Activated T-cell treated with anti-CD3 and anti-CD28 coated beads, Interleukin-2, amount 50 U/mL, for 72 hours (primary cell): ENCODE measurements around the gene EPN2. TPM values are rescaled to one million over a fixed set of nuclear protein-coding genes. Genes with fewer than 3 reads are reported as not detected.

Experiments
- ATAC-seq, 2 donors: fragments of 150-1000 bp; cut with Tn5 transposase; replicated peaks in 1 of 2; 2 replicates each; pipeline ENCODE4 v1.10.0; 2021; ENCODE audit warnings: moderate library complexity in 2 of 2, mild to moderate bottlenecking in 1 of 2
- DNase-seq, 2 donors: peaks; one replicate each; pipeline ENCODE4 v3.0.0; 2021 to 2022; ENCODE audit warnings: mixed read lengths in 1 of 2
- H3K27ac Mint-ChIP-seq: one replicate; pipeline ENCODE4 v1.8.0; 2022; ENCODE audit warnings: mild to moderate bottlenecking, moderate library complexity, mixed read lengths
- H3K27me3 Mint-ChIP-seq: one replicate; pipeline ENCODE4 v1.8.0; 2022; ENCODE audit warnings: low read depth, mixed read lengths
- H3K36me3 Mint-ChIP-seq, 2 donors: one replicate each; pipeline ENCODE4 v1.8.0; 2022; ENCODE audit warnings: mixed read lengths in 2 of 2, mild to moderate bottlenecking in 1 of 2; ENCODE audit not compliant: insufficient read depth in 2 of 2
- H3K4me1 Mint-ChIP-seq: one replicate; pipeline ENCODE4 v1.8.0; 2022; ENCODE audit warnings: low read depth, mixed read lengths
- H3K4me3 Mint-ChIP-seq, 2 donors: one replicate each; pipeline ENCODE4 v1.8.0; 2022; ENCODE audit warnings: mild to moderate bottlenecking in 2 of 2, mixed read lengths in 2 of 2, moderate library complexity in 2 of 2
- H3K9me3 Mint-ChIP-seq, 2 donors: one replicate each; pipeline ENCODE4 v1.8.0; 2022; ENCODE audit warnings: mixed read lengths in 2 of 2
- total RNA-seq, 2 donors: library from RNA; stranded (reverse); gene quantifications; one replicate each; pipeline ENCODE4 v1.2.3, GENCODE V29; 2022

The EPN2 gene
- total RNA-seq, 2 donors from 2014 or later, result 5.3 to 9.0 TPM

GRCh38 chr17:19248151-19248927 lies 11.2 kb downstream of the EPN2 start:
- H3K36me3 Mint-ChIP-seq, result no peaks in the 10 kb centered on the region

GRCh38 chr17:19248928-19249574 lies 11.9 kb downstream of the EPN2 start:
- DNase-seq (no peak), ATAC-seq (no peak)
- no peaks in the 10 kb centered on the region for H3K36me3 Mint-ChIP-seq
- no peak overlapping the region for H3K4me3 Mint-ChIP-seq
- peaks cover 32% of the 10 kb centered on the region for H3K27me3 Mint-ChIP-seq
- H3K9me3 Mint-ChIP-seq, result no peaks in the 10 kb centered on the region
- H3K4me1 Mint-ChIP-seq, result no peaks in the 10 kb centered on the region
- no peak overlapping the region for H3K27ac Mint-ChIP-seq

More at GRCh38 chr17:19248151-19248927, 11.2 kb downstream of the EPN2 start:
- H3K4me1 Mint-ChIP-seq, result no peaks in the 10 kb centered on the region
- DNase-seq (no peak), ATAC-seq (no peak)
- no peak overlapping the region for H3K4me3 Mint-ChIP-seq
- H3K9me3 Mint-ChIP-seq, result no peaks in the 10 kb centered on the region
- no peak overlapping the region for H3K27ac Mint-ChIP-seq
- H3K27me3 Mint-ChIP-seq, result peaks cover 25% of the 10 kb centered on the region

- Mint-ChIP-seq H3K36me3 (no peaks in the 10 kb centered on the region), H3K27me3 (peaks cover 33% of the 10 kb centered on the region), H3K9me3 (no peaks in the 10 kb centered on the region), H3K4me3 (no peak overlapping the region), H3K27ac (no peak overlapping the region), H3K4me1 (no peaks in the 10 kb centered on the region)
- ATAC-seq (no peak), DNase-seq (no peak)
These were observed 12.5 kb downstream of the EPN2 start for GRCh38 chr17:19249681-19250080.

GRCh38 chr17:19250421-19251173 lies 13.4 kb downstream of the EPN2 start:
- Mint-ChIP-seq H3K9me3 (no peaks in the 10 kb centered on the region), H3K4me1 (no peaks in the 10 kb centered on the region), H3K36me3 (no peaks in the 10 kb centered on the region), H3K27ac (no peak overlapping the region), H3K27me3 (peaks cover 33% of the 10 kb centered on the region), H3K4me3 (no peak overlapping the region)
- ATAC-seq (no peak), DNase-seq (no peak)

- H3K36me3 Mint-ChIP-seq, result no peaks in the 10 kb centered on the region
- ATAC-seq (no peak), DNase-seq (no peak)
- H3K4me3 Mint-ChIP-seq, result no peak overlapping the region
- peaks cover 21% of the 10 kb centered on the region for H3K27me3 Mint-ChIP-seq
- no peaks in the 10 kb centered on the region for H3K4me1 Mint-ChIP-seq
- H3K27ac Mint-ChIP-seq, result no peak overlapping the region
- H3K9me3 Mint-ChIP-seq, result no peaks in the 10 kb centered on the region
These were observed 15.9 kb downstream of the EPN2 start for GRCh38 chr17:19253112-19253511.

- peaks cover 17% of the 10 kb centered on the region for H3K27me3 Mint-ChIP-seq
- no peaks in the 10 kb centered on the region for H3K4me1 Mint-ChIP-seq
- no peak overlapping the region for H3K27ac Mint-ChIP-seq
- no peak overlapping the region for H3K4me3 Mint-ChIP-seq
- H3K9me3 Mint-ChIP-seq, result no peaks in the 10 kb centered on the region
- ATAC-seq (no peak), DNase-seq (no peak)
- H3K36me3 Mint-ChIP-seq, result no peaks in the 10 kb centered on the region
These were observed 17.5 kb downstream of the EPN2 start for GRCh38 chr17:19254651-19255050.

- Mint-ChIP-seq H3K27me3 (peaks cover 23% of the 10 kb centered on the region), H3K4me1 (no peaks in the 10 kb centered on the region), H3K4me3 (no peak overlapping the region), H3K27ac (no peak overlapping the region), H3K9me3 (no peaks in the 10 kb centered on the region), H3K36me3 (no peaks in the 10 kb centered on the region)
- ATAC-seq (no peak), DNase-seq (no peak)
These were observed 18.1 kb downstream of the EPN2 start for GRCh38 chr17:19255279-19255678.

GRCh38 chr17:19258371-19258770 lies 21.2 kb downstream of the EPN2 start:
- DNase-seq (no peak), ATAC-seq (no peak)
- Mint-ChIP-seq H3K4me1 (peaks cover 7% of the 10 kb centered on the region), H3K27me3 (peaks cover 38% of the 10 kb centered on the region), H3K27ac (no peak overlapping the region), H3K4me3 (no peak overlapping the region), H3K9me3 (no peaks in the 10 kb centered on the region), H3K36me3 (no peaks in the 10 kb centered on the region)

- peaks cover 46% of the 10 kb centered on the region for H3K27me3 Mint-ChIP-seq
- H3K4me1 Mint-ChIP-seq, result peaks cover 13% of the 10 kb centered on the region
- ATAC-seq (no peak), DNase-seq (no peak)
- H3K9me3 Mint-ChIP-seq, result no peaks in the 10 kb centered on the region
- no peak overlapping the region for H3K4me3 Mint-ChIP-seq
- H3K36me3 Mint-ChIP-seq, result no peaks in the 10 kb centered on the region
- H3K27ac Mint-ChIP-seq, result no peak overlapping the region
These were observed 23.8 kb downstream of the EPN2 start for GRCh38 chr17:19260958-19261357.

- H3K27ac Mint-ChIP-seq, result no peak overlapping the region
- H3K4me3 Mint-ChIP-seq, result no peak overlapping the region
- H3K9me3 Mint-ChIP-seq, result no peaks in the 10 kb centered on the region
- ATAC-seq, result no peak
- no peak for DNase-seq
- H3K36me3 Mint-ChIP-seq, result no peaks in the 10 kb centered on the region
- H3K27me3 Mint-ChIP-seq, result peaks cover 49% of the 10 kb centered on the region
- H3K4me1 Mint-ChIP-seq, result peaks cover 13% of the 10 kb centered on the region
These were observed 24.3 kb downstream of the EPN2 start for GRCh38 chr17:19261426-19261825.

- ATAC-seq (peak; percentile 80 to 90), DNase-seq (peak in 1 of 2 donors; percentile 31)
These were observed 25.8 kb downstream of the EPN2 start for GRCh38 chr17:19262650-19263631.

GRCh38 chr17:19263641-19264051 lies 26.5 kb downstream of the EPN2 start:
- Mint-ChIP-seq H3K4me3 (peak overlapping the region in 1 of 2 donors; percentile 60), H3K9me3 (no peaks in the 10 kb centered on the region), H3K36me3 (no peaks in the 10 kb centered on the region), H3K4me1 (peaks cover 13% of the 10 kb centered on the region), H3K27me3 (peaks cover 52% of the 10 kb centered on the region), H3K27ac (no peak overlapping the region)
- ATAC-seq (no peak), DNase-seq (no peak)

More at GRCh38 chr17:19262650-19263631, 25.8 kb downstream of the EPN2 start:
- Mint-ChIP-seq H3K4me3 (peak overlapping the region in 1 of 2 donors; percentile 60), H3K4me1 (peaks cover 13% of the 10 kb centered on the region), H3K9me3 (no peaks in the 10 kb centered on the region), H3K36me3 (no peaks in the 10 kb centered on the region), H3K27ac (peak overlapping the region; percentile 31), H3K27me3 (peaks cover 49% of the 10 kb centered on the region)
